AG20443 (cell line): ENCODE results near the gene SETD1A.
A peak's percentile ranks its signal among the peaks of the same experiment; 100 is the strongest.

Experiments used
- DNase-seq: peaks from one replicate; pipeline ENCODE4 v3.0.0; 2012; ENCODE audit warnings: low spot score, mixed read lengths

Gene SETD1A

DNA sequence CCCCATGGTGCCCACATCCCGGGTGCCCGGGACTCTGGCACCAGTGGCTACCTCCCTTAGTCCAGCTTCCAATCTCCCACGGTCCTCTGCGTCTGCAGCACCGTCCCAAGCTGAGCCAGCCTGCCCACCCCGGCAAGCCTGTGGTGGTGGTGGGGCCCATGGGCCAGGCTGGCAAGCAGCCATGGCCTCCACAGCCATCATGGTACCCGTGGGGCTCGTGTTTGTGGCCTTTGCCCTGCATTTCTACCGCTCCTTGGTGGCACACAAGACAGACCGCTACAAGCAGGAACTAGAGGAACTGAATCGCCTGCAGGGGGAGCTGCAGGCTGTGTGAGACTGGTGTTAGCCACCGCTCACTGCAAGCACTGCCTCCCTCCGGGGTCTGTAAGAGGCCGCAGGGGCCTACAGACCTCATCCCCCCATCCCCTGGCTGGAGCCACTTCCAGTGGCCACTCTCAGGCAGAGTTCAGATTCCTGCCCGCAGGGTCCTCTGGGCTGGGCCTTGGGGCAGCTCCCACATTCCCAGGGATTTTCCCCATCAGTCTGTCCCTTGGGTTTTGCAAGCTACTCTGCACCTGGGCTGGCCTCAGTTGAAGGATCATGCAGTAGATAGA is 3.9 kb upstream of the SETD1A start:
- peak; percentile 51 for DNase-seq

DNA sequence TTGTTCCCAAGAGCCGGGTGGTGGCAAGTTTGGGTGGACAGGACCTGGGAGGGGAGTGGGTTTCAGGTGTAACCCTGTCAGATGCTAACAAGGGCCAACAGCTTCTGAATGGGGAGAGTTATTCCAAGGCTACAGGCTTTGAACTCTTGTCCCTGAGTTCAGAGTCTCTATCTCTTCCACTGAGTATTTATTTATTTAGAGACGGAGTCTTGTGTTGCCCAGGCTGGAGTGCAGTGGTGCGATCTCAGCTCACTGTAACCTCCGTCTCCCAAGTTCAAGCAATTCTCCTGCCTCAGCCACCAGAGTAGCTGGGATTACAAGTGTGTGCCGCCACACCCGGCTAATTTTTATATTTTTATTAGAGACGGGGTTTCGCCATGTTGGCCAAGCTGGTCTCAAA is 2.6 kb upstream of the SETD1A start:
- DNase-seq = no peak

GRCh38 chr16:30956601-30957455 is 726 bp upstream of the SETD1A start:
- peak; percentile 90 for DNase-seq

- DNase-seq = no peak
Measured at GRCh38 chr16:30958175-30959079, 873 bp downstream of the SETD1A start.

GRCh38 chr16:30961384-30961783 is 3.8 kb downstream of the SETD1A start:
- DNase-seq = no peak

DNA sequence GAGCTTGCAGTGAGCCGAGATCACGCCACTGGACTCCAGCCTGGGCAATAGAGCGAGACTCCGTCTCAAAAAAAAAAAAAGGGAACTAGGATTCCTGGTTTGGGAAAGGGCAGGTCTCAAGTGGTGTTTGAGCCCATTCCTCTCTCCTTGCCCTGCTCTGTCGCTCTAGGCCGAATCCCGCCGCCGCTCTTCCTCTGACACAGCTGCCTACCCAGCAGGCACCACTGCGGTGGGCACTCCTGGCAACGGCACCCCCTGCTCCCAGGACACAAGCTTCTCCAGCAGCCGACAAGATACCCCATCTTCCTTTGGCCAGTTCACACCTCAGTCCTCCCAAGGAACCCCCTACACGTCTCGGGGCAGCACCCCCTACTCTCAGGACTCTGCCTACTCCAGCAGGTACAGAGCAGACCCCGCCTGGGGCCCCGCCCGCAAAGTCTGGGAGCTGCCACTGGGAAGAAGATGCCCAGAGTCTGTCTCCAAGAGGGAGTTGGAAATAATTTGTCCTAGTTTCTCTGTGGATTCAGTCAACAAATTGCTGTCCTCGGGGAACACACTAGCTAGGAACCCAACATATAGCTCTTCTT is 6.5 kb downstream of the SETD1A start:
- no peak for DNase-seq

DNA sequence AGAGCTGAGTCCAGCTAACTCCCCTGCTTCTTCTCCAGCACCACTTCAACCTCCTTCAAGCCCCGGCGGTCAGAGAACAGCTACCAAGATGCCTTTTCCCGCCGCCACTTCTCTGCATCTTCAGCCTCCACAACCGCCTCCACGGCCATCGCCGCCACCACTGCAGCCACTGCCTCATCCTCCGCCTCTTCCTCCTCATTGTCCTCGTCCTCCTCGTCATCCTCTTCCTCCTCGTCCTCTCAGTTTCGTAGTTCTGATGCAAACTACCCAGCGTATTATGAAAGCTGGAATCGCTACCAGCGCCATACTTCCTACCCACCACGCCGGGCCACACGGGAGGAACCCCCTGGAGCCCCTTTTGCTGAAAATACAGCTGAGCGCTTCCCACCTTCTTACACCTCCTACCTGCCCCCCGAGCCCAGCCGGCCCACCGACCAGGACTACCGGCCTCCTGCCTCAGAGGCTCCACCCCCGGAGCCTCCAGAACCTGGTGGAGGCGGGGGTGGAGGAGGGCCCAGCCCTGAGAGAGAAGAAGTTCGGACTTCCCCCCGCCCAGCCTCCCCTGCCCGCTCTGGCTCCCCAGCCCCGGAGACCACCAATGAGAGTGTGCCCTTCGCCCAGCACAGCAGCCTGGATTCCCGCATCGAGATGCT is 7.1 kb downstream of the SETD1A start:
- DNase-seq = no peak

- no peak for DNase-seq
Measured at GRCh38 chr16:30965436-30965835, 7.9 kb downstream of the SETD1A start.

DNA sequence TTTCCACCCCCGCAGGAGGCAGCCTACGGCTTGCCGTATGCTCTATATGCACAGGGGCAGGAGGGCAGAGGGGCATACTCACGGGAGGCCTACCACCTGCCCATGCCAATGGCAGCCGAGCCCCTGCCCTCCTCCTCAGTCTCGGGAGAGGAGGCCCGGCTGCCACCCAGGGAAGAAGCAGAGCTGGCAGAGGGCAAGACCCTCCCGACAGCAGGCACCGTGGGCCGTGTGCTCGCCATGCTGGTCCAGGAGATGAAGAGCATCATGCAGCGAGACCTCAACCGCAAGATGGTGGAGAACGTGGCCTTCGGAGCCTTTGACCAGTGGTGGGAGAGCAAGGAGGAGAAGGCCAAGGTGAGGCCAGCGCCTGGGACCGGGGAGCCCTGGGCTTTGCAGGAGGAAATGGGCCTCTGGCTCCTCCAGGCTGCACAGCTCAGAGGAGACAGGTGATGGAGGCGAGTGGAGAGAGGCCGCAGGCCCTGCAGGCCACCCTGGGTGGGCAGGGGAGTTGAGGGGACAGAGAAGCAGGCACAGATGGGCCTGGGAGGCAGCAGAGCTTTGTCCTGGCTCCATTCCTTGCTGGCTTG is 8.6 kb downstream of the SETD1A start:
- DNase-seq = no peak

DNA sequence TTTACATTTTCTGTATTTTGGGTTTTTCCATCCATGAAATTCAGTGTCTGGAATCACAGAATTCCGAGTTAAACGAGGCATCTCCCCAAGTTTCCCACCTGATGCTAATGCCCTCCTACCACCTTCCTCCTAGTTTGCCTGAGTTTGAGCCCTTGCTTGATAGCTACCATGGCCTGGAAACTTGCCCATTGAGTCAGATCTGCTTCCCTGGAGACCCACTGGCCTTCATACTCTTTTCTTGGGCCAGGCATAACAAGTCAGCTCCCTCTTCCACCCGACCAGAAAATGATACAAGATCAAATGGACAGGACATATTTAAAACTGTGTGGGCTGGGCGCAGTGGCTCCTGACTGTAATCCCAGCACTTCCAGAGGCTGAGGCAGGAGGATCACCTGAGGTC is 10.2 kb downstream of the SETD1A start:
- no peak for DNase-seq

GRCh38 chr16:30969246-30969842 is 11.8 kb downstream of the SETD1A start:
- no peak for DNase-seq

GRCh38 chr16:30971298-30971697 is 13.7 kb downstream of the SETD1A start:
- no peak for DNase-seq

GRCh38 chr16:30972872-30973271 is 15.3 kb downstream of the SETD1A start:
- DNase-seq = no peak

GRCh38 chr16:30974348-30974747 is 16.8 kb downstream of the SETD1A start:
- DNase-seq = no peak

- DNase-seq = no peak
Measured at GRCh38 chr16:30976486-30976885, 18.9 kb downstream of the SETD1A start.

- DNase-seq = no peak
Measured at GRCh38 chr16:30977502-30977901, 19.9 kb downstream of the SETD1A start.

DNA sequence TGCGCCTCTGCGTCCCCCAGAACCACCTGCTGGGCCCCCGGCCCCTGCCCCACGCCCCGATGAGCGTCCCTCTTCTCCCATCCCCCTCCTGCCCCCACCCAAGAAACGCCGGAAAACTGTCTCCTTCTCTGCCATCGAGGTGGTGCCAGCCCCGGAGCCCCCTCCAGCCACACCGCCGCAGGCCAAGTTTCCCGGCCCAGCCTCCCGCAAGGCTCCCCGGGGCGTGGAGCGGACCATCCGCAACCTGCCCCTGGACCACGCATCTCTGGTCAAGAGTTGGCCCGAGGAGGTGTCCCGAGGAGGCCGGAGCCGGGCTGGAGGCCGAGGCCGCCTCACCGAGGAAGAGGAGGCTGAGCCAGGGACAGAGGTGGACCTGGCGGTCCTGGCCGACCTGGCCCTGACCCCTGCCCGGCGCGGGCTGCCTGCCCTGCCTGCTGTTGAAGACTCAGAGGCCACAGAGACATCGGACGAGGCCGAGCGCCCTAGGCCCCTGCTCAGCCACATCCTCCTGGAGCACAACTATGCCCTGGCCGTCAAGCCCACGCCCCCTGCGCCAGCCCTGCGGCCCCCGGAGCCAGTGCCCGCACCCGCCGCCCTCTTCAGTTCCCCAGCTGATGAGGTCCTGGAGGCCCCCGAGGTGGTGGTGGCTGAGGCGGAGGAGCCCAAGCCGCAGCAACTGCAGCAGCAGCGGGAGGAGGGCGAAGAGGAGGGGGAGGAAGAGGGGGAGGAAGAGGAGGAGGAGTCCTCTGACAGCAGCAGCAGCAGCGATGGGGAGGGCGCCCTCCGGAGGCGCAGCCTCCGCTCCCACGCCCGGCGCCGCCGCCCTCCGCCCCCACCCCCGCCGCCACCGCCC is 21.8 kb downstream of the SETD1A start:
- DNase-seq = no peak

- no peak for DNase-seq
Measured at GRCh38 chr16:30980023-30980371, 22.4 kb downstream of the SETD1A start.

GRCh38 chr16:30980434-30980833 is 22.9 kb downstream of the SETD1A start:
- DNase-seq = no peak

GRCh38 chr16:30980959-30981358 is 23.4 kb downstream of the SETD1A start:
- DNase-seq = no peak
